UCSD-AML1 (cell line): ENCODE data around the gene ZC3H18.

Experiments
- DNase-seq: peaks from one replicate; lab custom pipeline; 2025; ENCODE audit not compliant: unreplicated experiment; lab: John Stamatoyannopoulos, UW

The ZC3H18 gene

DNA sequence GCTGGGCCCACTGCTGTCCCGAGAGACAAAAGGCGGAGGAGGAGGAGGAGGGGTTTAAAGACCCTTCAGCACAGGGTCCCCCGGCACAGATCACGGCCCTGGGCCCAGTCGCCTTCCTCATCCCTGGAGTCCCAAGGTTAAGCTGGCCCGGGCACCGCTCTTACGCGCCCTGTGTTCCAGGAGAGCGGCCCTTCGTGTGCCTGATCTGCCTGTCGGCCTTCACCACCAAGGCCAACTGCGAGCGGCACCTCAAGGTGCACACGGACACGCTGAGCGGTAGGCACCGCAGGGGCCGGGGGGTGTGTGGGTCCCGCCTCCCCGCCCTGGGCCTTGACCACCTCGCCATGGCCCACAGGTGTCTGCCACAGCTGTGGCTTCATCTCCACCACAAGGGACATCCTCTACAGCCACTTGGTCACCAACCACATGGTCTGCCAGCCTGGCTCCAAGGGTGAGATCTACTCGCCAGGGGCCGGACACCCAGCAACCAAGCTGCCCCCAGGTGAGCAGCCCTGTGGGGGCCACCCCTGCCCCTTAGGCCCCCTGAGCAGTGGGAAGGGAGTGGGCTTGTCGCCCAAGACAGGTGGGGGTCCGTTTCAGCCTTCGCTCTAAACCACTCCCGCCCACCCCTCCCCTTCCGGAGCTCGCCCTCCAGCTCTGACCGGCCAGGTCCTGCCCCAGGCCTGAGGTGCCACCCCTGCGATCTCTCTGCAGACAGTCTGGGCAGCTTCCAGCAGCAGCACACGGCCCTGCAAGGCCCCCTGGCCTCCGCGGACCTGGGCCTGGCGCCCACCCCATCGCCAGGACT, 37.6 kb upstream of the ZC3H18 start:
- no peak for DNase-seq

GRCh38 chr16:88533381-88533917, 36.8 kb upstream of the ZC3H18 start:
- no peak for DNase-seq

GRCh38 chr16:88533932-88534637, 36.1 kb upstream of the ZC3H18 start:
- DNase-seq, result no peak

DNA sequence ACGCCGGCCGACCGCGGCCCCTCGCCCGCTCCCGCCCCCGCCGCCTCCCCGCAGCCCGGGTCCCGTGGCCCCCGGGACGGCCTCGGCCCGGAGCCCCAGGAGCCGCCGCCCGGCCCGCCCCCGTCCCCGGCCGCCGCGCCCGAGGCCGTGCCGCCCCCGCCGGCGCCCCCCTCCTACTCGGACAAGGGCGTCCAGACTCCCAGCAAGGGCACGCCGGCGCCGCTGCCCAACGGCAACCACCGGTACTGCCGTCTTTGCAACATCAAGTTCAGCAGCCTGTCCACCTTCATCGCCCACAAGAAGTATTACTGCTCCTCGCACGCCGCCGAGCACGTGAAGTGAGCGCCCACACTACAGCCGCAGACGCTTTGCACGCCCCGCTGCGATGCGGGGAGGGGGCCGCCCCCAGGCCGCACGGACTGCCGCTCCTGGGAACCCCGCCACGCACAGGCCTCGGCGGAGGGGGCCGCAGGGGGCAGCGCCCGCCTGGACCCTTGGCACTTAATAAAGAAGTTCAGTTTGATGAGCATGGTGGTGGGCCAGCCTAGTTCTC, 35.5 kb upstream of the ZC3H18 start:
- DNase-seq, result no peak

DNA sequence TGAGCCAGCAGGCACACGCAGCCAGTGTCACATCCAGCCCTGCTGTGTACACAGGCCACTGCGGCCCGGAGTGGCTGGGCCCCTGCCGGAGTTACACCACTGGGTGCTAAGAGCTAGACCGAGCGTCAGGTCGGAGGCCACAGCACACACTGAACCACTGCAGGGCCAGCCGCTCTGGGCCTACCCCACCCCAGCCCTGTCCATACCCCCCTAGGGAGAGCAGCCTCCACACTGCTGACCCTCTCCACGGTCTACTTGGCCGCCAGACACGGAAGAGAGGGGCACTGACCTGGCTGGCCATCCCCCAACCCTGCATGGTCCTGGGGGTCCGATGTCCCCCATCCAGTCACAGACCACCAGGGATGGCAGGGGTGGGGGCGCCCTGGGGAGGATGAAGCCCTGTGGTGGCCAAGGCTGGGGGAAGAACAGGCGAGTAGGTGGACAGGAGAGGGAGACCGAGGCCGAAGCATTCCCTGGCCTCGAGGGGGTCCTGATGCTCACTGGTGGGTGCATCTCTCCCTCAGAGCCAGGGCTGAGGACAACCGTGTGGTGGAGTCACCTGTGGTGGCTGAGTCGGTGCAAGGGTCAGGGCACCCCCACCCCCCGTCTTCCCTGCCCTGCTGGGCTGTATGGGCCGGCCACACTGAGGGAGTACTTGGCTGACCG, 34.9 kb upstream of the ZC3H18 start:
- DNase-seq, result no peak

DNA sequence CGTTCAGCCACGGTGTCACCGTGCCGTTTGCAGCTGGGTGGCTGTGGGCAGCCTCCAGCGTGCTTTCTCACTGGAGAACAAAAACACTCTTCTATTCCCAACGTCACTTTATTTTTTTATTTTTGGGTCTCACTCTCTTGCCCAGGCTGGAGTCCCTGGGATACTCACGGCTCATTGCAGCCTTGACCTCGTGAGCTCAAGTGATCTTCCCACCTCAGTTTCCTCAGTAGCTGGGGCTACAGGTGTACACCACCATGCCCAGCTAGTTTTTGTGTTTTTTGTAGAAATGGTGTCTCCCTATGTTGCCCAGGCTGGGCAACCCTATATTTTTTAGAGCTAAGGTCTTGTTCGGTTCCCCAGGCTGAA, 34.4 kb upstream of the ZC3H18 start:
- no peak for DNase-seq

DNA sequence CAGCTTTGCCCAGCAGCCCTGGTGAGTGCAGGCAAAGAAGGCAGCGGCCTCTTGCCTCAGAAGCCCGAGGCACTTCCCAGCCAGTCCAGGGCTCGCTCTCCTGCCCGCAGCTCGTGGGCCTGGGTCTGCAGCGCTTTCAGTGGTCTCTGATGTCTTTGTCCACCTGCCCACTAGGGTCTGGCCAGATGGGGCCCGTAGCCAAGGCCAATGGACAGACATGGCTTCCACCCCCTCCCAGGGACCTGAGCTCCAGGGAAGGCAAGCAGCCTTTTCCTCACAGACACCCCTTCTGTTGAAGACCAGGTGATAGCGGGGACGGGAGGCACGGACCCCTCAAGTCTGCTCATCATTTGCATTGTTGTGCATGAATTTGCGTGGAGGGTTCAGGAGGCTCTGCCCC, 33.7 kb upstream of the ZC3H18 start:
- DNase-seq, result no peak

- no peak for DNase-seq
Measured at GRCh38 chr16:88536971-88537751, 33.0 kb upstream of the ZC3H18 start.

DNA sequence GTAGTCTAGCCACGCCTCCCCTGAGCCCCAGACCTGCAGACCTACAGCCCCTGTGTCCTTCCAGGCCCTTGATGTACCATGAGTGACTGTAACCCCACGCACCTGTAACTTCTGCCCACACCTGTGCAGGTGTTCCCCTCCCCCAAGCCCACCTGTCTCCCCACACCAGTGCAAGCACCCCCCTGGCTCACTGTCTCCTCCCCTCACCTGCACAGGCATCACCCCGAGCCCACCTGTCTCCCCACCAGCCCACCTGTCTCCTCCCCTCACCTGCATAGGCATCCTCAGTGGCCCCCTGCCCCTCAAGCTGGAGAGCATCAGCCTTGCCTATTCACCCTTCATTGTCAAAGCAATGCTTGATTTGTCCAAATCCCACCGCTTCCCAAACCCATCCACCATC, 32.3 kb upstream of the ZC3H18 start:
- DNase-seq, result no peak

- no peak for DNase-seq
Measured at GRCh38 chr16:88538366-88539060, 31.7 kb upstream of the ZC3H18 start.

GRCh38 chr16:88539261-88539651, 30.9 kb upstream of the ZC3H18 start:
- no peak for DNase-seq

DNA sequence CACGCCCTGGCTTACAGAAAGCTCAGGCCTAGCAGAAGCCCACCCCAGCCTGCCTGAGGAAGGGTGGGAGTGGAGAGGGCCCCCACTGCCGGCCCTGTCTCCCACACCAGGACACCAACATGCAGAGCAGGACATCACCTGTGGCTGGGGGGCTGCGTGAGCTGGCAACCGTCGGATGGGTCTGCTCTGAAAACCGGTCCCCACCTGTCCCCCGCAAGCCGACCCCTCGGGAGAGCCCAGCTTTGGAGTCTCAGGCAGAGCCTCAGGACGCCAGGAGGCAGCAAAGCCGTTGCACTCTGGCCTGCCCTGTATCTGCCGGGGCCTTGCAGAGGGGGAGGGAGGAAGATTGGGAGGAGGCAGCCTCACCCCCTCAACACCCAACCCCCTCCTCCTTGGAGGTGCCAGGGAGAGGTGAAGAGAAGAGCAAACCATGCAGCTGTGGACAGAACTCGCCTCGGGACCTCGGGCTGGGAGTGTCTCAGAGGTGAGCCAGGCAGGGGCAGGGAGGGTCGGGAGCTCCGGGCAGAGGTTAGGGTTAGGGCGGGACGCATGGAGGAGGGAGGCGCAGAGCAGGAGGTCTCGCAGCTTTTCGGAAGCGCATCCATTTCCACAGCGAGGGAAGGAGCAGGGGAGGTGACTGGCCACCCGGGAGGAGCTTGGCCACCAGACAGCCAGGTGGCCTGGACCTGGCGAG, 30.4 kb upstream of the ZC3H18 start:
- DNase-seq, result no peak

- no peak for DNase-seq
Measured at GRCh38 chr16:88540346-88540977, 29.7 kb upstream of the ZC3H18 start.

DNA sequence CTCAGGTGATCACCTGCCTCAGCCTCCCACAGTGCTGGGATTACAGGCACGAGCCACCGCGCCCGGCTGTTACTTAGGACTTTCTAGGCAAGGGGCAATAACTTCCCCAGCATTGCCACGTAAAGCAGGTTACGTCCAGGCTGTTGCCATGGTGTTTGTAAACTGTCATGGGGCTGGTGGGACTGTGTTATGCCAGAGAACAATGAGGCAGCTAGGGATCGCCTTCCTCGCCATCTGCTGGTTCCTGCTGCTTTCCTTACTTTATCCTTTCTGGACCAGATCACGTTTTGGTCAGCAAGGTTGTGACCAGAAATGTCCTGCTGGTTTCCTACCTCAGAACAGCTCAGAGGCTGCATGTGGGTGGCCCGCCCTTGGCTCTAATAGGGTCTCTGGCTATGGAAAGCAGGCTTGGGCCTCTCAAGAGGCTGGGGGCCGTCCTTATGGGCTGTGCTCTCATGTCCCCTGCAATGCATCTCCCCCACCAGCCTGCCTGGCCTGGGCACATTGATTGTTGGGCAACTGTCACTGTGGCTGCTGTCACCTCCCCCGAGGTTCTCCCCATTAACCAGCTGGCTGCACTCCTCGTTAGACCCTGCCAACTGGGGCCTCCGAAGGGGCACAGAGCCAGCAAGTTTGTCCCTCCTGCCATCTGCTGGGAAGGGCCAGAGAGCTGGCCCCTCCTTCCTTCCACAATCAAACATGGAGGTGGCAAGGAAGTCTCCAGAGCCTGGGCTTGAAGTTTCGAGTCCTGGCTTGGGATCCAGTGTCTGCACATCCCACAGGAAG, 28.2 kb upstream of the ZC3H18 start:
- no peak for DNase-seq

DNA sequence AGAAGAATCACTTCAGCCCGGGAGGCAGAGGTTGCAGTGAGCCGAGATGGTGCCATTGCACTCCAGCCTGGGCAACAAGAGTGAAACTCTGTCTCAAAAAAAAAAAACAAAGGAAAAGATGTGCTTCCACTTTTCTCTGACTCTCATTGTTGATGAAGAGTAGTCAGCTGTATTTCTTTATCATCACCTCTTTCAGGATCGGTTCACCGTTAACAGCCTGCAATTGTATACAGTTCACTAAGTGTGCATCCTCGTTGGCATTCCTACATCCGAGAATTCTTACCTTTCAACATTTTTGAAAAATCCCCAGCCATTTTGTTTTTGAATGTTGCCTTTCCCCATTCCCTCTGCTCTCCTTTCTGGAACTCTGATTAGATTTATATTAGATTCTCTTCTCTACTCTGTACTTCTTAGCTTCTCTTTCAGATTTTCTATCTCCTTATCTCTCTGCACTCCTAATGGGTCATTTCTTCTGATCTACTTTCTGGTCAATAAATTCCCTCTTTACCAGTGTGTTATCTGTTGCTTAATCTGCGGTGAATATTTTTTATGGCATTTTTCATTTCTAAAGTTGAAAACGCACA, 26.9 kb upstream of the ZC3H18 start:
- DNase-seq, result no peak

GRCh38 chr16:88545781-88546180, 24.4 kb upstream of the ZC3H18 start:
- DNase-seq, result no peak

GRCh38 chr16:88548131-88548874, 21.9 kb upstream of the ZC3H18 start:
- DNase-seq, result no peak
